ENCODE results near the gene GFPT1.

GRCh38 chr2:69416147-69416546 is 29.1 kb upstream of the GFPT1 start:
- TF ChIP-seq CTCF (IDR thresholded peaks at IDR 0.05) (no peak), EP300 (IDR thresholded peaks at IDR 0.05) (no peak)

Measured in stomach (tissue), 4 donors.